GM19023 (cell line): ENCODE results near the gene FLT1.

Source experiments
- ATAC-seq: cut with Tn5 transposase; IDR thresholded peaks from one replicate; pipeline ENCODE4 v1.9.1; 2021; ENCODE audit warnings: mild to moderate bottlenecking, moderate library complexity; ENCODE audit not compliant: unreplicated experiment

Gene FLT1

GRCh38 chr13:28488376-28489005 is 6.4 kb downstream of the FLT1 start:
- no peak for ATAC-seq

GRCh38 chr13:28485996-28486543 is 8.9 kb downstream of the FLT1 start:
- no peak for ATAC-seq

- no peak for ATAC-seq
Measured at GRCh38 chr13:28485551-28485950, 9.4 kb downstream of the FLT1 start.

- no peak for ATAC-seq
Measured at GRCh38 chr13:28485097-28485496, 9.8 kb downstream of the FLT1 start.

GRCh38 chr13:28483313-28483931 is 11.5 kb downstream of the FLT1 start:
- no peak for ATAC-seq

- ATAC-seq = no peak
Measured at GRCh38 chr13:28479005-28479404, 15.9 kb downstream of the FLT1 start.

- ATAC-seq = no peak
Measured at GRCh38 chr13:28478127-28478526, 16.8 kb downstream of the FLT1 start.

GRCh38 chr13:28477709-28477973 is 17.3 kb downstream of the FLT1 start:
- ATAC-seq = no peak

- ATAC-seq = no peak
Measured at GRCh38 chr13:28476919-28477708, 17.8 kb downstream of the FLT1 start.

- no peak for ATAC-seq
Measured at GRCh38 chr13:28475916-28476725, 18.8 kb downstream of the FLT1 start.

- ATAC-seq = no peak
Measured at GRCh38 chr13:28474491-28475134, 20.3 kb downstream of the FLT1 start.

- ATAC-seq = no peak
Measured at GRCh38 chr13:28473044-28473443, 21.9 kb downstream of the FLT1 start.

GRCh38 chr13:28471421-28471820 is 23.5 kb downstream of the FLT1 start:
- ATAC-seq = no peak

GRCh38 chr13:28470296-28470695 is 24.6 kb downstream of the FLT1 start:
- no peak for ATAC-seq

- ATAC-seq = no peak
Measured at GRCh38 chr13:28469316-28469715, 25.6 kb downstream of the FLT1 start.

- ATAC-seq = no peak
Measured at GRCh38 chr13:28468023-28468915, 26.7 kb downstream of the FLT1 start.

- ATAC-seq = no peak
Measured at GRCh38 chr13:28467034-28467433, 27.9 kb downstream of the FLT1 start.

- no peak for ATAC-seq
Measured at GRCh38 chr13:28466151-28466550, 28.8 kb downstream of the FLT1 start.

- ATAC-seq = no peak
Measured at GRCh38 chr13:28464861-28465460, 30.0 kb downstream of the FLT1 start.
